ENCODE results near the gene HDAC4. TPM values are rescaled to one million over a fixed set of nuclear protein-coding genes. Genes with fewer than 3 reads are reported as not detected.
A peak's percentile ranks its signal among the peaks of the same experiment; 100 is the strongest.

The HDAC4 gene
- polyA plus RNA-seq, 2 of the 4 experiments (the other 2 are of a cell fraction), result 8.6 to 10.4 TPM

DNA sequence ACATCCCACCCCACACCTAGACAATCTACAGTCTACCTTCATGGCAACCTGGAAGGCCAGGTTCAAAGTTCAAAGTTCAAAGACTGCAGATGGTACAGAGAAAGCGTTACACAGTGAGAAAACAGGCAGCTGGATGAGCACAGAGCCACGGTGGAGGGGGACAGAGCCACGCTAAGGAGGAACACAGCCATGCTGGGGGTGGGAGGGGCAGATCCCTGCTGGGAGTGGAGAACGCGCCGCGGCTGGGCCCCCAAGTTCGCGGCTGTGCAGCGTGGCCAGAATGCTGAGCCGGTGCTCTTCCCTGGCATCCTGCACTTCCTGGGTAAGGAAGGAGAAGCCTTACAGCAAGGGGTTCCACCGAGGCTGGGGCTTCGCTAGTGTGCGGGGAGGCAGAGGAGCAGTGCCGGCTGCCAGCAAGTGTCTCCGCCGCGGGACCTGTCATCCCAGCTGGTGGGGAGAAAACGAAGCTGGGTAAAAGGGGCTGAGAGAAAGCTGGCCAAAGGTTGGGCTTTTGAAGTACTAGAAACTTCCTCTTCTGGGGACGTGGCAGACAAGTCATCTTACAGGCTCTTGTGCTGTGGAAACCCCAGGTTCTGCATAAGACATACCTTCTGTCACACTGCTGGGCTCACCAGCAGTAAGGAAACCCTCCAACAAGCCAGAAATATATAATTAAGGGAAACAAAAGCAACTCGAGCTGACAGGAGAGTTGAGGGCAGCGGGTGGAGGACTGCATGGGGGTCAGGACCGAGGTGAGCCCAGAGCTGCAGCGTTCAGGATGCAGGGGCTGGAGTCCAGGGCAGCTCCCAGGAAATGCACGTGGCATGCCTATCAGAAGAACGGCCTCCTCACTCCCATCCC lies 115.5 kb downstream of the HDAC4 start (continued):
- TF ChIP-seq ZFP36 (IDR thresholded peaks at IDR 0.05; ENCODE audit: borderline replicate concordance, partially characterized antibody) (no peak), SMC3 (IDR thresholded peaks at IDR 0.05) (no peak), RARB (CRISPR knock-in tag; IDR thresholded peaks at IDR 0.05) (no peak), POLR2A (IDR thresholded peaks at IDR 0.05; ENCODE audit: low read length) (no peak), MAX (IDR thresholded peaks at IDR 0.05) (no peak), EHF (CRISPR knock-in tag; IDR thresholded peaks at IDR 0.05) (no peak)
- TF ChIP-seq, protein P1, sequence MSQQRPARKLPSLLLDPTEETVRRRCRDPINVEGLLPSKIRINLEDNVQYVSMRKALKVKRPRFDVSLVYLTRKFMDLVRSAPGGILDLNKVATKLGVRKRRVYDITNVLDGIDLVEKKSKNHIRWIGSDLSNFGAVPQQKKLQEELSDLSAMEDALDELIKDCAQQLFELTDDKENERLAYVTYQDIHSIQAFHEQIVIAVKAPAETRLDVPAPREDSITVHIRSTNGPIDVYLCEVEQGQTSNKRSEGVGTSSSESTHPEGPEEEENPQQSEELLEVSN (IDR thresholded peaks at IDR 0.05; ENCODE audit: borderline replicate concordance, low read depth), result no peak
- TF ChIP-seq, protein P2, sequence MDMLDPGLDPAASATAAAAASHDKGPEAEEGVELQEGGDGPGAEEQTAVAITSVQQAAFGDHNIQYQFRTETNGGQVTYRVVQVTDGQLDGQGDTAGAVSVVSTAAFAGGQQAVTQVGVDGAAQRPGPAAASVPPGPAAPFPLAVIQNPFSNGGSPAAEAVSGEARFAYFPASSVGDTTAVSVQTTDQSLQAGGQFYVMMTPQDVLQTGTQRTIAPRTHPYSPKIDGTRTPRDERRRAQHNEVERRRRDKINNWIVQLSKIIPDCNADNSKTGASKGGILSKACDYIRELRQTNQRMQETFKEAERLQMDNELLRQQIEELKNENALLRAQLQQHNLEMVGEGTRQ (IDR thresholded peaks at IDR 0.05), result no peak

- WGBS (ENCODE audit: missing lambda C conversion rate), result 92% methylated on average over 7 of the region's 31 CpGs
- no peak for TF ChIP-seq NR3C1 (IDR thresholded peaks at IDR 0.05)
- TF ChIP-seq, protein P3, sequence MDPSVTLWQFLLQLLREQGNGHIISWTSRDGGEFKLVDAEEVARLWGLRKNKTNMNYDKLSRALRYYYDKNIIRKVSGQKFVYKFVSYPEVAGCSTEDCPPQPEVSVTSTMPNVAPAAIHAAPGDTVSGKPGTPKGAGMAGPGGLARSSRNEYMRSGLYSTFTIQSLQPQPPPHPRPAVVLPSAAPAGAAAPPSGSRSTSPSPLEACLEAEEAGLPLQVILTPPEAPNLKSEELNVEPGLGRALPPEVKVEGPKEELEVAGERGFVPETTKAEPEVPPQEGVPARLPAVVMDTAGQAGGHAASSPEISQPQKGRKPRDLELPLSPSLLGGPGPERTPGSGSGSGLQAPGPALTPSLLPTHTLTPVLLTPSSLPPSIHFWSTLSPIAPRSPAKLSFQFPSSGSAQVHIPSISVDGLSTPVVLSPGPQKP (IDR thresholded peaks at IDR 0.05; ENCODE audit: low read depth, low read length), result no peak
- no peak for TF ChIP-seq EHMT2 (IDR thresholded peaks at IDR 0.05; ENCODE audit: low read depth)
- TF ChIP-seq ZNF302 (CRISPR knock-in tag; IDR thresholded peaks at IDR 0.05), result no peak
- FAIRE-seq (no peak), ATAC-seq (no peak), DNase-seq (ENCODE audit: low read depth in 1 of 2, low spot score in 1 of 2) (no peak)
- Histone ChIP-seq H3K9me3 (no peaks in the 10 kb centered on the region), H3K27ac (peak overlapping the region in 1 of 2 experiments; percentile 99; a peak in 3 of 6 replicates), H3K4me3 (no peak overlapping the region), H3K4me2 (0 out of 3 replicates have a peak overlapping the region, but pooled peaks have one; percentile 14), H3K4me1 (peaks cover 49% of the 10 kb centered on the region)
- POLR2A ChIA-PET, result no interaction called here
- CTCF ChIA-PET, result interaction anchor here (0.7 to 1.6 kb wide), 4 partner anchors 11 to 708 kb away, joined by 3 to 4 read pairs (median 3); no protein-coding TSS in a partner anchor
Measured at GRCh38 chr2:239283961-239284795, 116.6 kb downstream of the HDAC4 start.

GRCh38 chr2:239283288-239283945 lies 117.4 kb downstream of the HDAC4 start:
- no peak overlapping the region for H3K4me2 ChIP-seq
- no peak overlapping the region for H3K4me3 ChIP-seq
- H3K9me3 ChIP-seq, result no peaks in the 10 kb centered on the region
- DNase-seq (ENCODE audit: low read depth in 1 of 2, low spot score in 1 of 2), result no peak
- CTCF ChIA-PET, result interaction anchor here (0.9 to 1.4 kb wide), 2 partner anchors 9 to 57 kb away, joined by 3 read pairs; no protein-coding TSS in a partner anchor
- POLR2A ChIA-PET, result no interaction called here
- H3K4me1 ChIP-seq, result peaks cover 56% of the 10 kb centered on the region
- peak overlapping the region in 1 of 2 experiments; percentile 99; a peak in 3 of 6 replicates for H3K27ac ChIP-seq
- FAIRE-seq, result no peak
- WGBS (ENCODE audit: missing lambda C conversion rate), result 97% methylated on average over 22 of the region's 29 CpGs
- ATAC-seq, result no peak
- TF ChIP-seq MAFK (IDR thresholded peaks at IDR 0.05; ENCODE audit: partially characterized antibody) (no peak), ZC3H11A (IDR thresholded peaks at IDR 0.05) (no peak), ZFP36 (IDR thresholded peaks at IDR 0.05; ENCODE audit: borderline replicate concordance, partially characterized antibody) (no peak), REST (IDR thresholded peaks at IDR 0.05) (no peak), FOSB (CRISPR knock-in tag; IDR thresholded peaks at IDR 0.05) (no peak), MYC (IDR thresholded peaks at IDR 0.05; ENCODE audit: borderline replicate concordance, low read length) (no peak), CBX8 (IDR thresholded peaks at IDR 0.05) (no peak), ESRRA (IDR thresholded peaks at IDR 0.05; ENCODE audit: borderline replicate concordance, low read length) (no peak), RARB (CRISPR knock-in tag; IDR thresholded peaks at IDR 0.05) (no peak), EHMT2 (IDR thresholded peaks at IDR 0.05; ENCODE audit: low read depth) (no peak), POLR2AphosphoS2 (conservative IDR thresholded peaks at IDR 0.05; ENCODE audit: low read length) (no peak), RNF2 (IDR thresholded peaks at IDR 0.05; ENCODE audit: borderline replicate concordance, low read depth) (no peak), FOXS1 (CRISPR knock-in tag; IDR thresholded peaks at IDR 0.05) (no peak), RAD21 (conservative IDR thresholded peaks at IDR 0.05 in 1 of 2, IDR thresholded peaks at IDR 0.05 in 1 of 2) (no peak), CHD2 (IDR thresholded peaks at IDR 0.05; ENCODE audit: low read length, partially characterized antibody) (no peak)

Measured in A549 (cell line).